ENCODE measurements around the gene ST7L.
"Not testable (repeated sequence)": the region's sequence is repeated elsewhere in the genome, so short reads cannot be mapped to it uniquely, and the experiment has no call there.

ST7L gene

DNA sequence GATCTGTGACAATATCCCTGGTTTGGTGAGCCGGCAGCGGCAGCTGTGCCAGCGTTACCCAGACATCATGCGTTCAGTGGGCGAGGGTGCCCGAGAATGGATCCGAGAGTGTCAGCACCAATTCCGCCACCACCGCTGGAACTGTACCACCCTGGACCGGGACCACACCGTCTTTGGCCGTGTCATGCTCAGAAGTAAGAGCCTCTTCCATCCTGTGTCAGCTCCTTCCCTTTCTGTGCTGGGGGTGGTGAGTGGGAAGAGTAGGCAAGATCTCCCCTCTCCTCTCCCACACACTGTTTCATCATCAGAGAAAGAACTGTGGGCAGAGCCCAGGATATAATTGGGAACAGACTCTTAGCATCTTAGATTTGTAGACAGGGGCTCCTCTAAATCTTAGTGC, 104.0 kb downstream of the ST7L start:
- no peak for DNase-seq

DNA sequence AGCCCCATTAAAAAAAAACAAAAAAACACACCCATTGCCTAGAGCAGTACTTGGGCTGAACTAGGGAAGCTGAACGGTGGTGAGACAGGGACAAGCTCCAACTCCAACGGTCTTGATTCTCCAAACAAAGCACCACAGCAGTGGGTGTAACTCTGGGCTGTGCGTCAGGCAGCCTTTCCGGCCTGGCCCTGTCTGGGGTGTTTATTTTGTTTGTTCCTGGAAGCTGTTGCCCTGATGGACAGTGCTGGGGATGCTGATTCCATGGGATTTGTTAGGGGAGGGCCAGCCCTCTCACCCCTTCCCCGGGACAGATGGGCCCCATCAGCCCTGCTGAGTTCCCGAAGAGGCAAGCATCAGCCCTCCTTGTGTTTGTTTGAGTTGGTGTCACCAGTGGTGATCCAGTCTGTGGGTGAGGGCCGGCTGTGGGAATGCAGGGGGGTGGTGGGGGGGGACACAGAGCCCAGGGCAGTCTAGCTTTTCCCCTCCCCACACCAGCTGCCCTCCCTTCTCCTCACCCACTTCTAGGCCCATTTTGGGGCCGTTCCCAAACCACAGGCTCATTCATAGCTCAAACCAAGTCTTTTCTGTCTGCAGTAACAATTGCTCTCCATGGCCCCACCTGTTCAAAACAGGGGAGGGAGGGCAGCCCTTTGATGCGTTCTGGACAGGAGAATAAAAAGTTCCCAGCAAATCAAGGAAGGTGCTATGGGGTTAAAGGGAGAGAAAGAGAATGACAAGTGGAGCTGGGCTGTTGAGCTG, 105.7 kb downstream of the ST7L start:
- no peak for DNase-seq

DNA sequence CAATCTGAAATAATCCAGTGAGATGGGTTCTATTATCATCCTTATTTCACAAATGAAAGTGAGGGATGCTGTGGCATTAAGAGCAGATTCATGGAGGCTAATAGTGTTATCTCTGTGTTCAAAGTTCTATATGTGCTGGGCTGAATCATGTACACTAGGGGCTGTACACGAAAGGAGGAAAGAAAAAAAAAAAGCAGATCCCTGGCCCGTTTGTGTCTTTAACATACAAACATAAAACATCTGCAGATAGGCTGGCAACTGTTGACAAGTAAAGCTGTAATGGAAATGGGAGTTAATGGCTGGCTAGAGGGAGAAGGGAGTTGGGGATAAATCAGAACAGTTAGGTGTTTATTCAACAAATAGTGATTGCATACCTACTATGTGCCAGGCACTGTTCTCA, 107.0 kb downstream of the ST7L start:
- no peak for DNase-seq

DNA sequence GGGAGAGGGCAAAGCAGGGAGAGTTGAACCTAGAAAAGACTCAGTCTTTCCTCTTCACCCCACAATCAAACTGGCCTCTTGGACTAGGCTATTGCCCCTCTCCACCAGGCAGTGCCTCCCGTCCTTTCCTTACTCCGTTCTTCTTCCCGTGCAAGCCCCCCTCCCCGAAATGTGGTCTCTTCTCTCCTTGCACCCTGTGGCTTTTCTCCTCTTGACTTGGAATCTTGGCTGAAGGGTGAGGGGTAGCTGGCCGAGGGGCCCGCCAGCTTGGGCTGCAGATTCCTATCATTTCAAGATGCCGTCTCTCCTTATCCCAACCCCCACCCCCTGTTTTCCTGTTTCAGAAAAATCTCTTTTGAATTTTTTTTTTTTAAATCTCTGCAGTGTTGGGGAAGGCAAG, 108.6 kb downstream of the ST7L start:
- DNase-seq = no peak

DNA sequence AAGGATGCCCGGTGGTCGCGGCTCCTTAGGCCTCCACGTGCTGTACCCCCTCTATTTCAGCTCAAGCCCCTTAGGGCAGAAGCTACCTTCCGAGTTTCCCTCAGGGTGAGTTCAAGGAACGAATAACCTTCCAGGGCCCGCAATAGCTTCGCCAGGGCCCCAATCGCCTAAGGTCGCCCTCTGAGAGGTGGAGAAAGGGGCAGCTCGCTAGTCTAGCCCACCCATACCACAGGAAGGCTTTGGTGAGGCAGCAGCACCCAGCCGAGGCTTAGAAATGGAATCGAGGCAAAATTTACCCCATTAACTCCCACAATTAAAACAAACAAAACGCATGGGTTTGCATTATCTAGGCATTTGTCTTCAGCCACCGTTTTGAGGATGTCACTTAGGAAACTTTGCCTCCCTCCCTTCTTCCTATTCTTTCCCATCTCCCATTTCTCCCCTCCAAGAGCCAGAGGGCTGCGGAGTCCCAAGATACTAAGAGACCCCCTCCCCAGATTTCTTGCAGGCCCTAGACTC, 109.2 kb downstream of the ST7L start:
- DNase-seq = no peak

DNA sequence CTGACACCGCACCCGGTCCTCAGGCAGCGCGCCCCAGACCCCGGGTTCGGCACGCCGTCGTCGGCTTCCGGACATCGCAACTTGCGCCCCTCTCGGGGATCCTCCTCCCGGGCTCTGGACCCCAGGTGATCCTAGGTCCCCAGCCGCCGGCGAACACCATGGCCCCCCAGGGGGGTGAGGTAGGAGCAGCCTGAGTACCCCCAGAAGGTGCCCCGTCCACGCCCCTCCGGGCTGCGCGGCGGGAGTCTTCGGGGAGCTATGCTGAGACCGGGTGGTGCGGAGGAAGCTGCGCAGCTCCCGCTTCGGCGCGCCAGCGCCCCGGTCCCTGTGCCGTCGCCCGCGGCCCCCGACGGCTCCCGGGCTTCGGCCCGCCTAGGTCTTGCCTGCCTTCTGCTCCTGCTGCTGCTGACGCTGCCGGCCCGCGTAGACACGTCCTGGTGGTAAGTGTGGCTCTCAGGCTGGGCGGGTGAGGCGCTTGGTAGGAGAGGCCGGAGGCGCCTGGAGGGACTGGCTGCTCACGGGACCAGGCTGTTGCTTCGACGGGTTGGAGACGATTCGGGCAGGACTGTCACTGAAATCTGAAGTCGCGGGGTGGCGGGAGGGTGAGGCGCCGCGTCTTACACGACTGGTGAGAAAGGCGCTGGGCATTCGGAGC, 109.8 kb downstream of the ST7L start:
- no peak for DNase-seq

DNA sequence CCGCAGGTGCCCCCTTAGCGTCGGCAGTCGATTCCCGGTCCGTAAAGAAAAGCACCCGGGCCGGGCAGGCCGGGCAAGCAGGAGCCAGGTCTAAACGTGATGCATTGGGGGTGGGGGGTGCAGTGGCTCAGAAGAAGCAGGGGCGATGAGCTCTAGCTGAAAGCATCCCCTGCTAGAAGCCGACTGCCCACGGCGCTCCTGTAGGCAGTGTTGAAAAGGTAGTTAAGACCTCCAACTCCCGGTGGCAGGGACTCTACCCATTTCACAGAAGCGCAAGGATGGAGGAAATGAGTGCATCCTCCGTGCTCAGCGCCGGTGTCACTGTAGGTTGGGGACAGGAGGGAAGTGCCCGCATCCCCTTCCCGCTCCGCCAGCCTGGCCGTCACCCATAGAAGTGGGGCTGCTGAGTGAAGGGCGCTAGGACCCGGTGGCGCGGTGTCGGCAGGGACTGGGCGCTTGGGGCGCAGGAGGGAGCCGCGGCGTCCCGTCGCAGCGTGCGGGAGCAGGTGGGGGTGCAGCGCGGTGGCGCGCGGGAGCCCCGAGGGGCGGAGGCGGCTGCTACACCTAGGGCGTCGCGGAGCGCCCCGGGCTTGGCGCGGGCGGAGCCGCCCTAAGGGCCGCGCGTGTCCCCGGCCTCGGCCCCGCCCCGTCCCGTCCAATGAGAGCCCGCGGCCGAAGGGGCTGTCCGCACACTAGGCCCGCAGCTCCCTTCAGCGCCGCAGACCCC, 110.5 kb downstream of the ST7L start, which contains the start of gene WNT2B:
WNT2B (plus strand) TSS at position 688 of the 727 bp plus-strand sequence. CDS start 298 bp downstream, outside the sequence.
- no peak for DNase-seq

DNA sequence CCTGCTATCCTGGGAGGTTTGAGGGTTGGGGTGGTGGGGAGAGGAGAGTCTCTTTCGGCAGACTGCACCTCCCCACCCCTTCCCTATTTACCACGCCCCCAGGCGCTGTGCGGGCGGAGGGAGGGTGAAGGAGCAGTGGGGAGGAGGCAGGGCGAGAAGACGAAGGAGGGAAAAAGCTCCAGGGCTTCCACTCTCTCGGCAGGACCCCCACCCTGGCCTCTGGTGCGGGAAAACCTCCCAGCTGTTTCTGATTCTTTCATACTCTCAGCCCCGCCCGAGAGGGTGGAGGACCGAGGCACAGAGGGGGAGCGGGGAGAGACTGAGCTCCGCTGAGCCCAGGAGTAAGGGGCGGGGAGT, 111.0 kb downstream of the ST7L start:
- DNase-seq = no peak

DNA sequence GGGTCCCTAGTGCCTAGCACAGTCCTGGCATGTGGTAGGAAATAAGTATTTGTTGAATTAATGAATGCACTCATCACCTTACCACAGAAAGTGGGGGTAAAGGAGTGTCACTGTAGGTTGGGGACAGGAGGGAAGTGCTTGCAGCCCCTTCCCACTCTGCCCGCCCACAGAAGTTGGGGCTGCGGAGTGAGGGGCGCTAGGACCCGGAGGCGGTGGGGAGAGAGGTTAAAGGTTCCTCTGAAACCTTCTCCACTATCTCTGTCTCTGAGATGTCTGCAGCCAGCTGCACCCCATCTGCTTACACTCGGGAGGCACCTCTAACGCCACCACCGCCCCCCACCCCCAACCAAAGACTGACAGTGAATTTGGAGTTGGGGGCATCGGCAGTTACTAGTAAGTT, 111.6 kb downstream of the ST7L start:
- no peak for DNase-seq

DNA sequence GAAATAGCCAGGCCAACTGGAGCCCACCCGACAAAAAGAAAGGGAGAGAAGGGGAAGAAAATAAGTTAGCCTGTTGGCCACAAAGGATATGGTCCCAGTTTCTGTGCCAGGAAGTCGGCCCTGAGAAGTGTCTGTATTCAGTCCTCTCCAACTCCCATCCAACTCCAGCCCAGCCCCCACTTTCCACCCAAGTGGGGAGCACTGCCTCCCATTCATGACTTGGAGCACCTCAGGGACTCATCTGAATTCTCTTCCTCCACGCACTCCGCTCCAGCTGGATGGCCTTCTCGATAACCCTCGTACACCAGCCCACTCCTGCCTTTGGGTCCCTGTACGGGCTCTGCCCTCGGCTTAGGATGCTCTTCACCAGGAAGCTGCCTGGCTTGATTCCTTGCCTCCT, 112.2 kb downstream of the ST7L start:
- DNase-seq = no peak

DNA sequence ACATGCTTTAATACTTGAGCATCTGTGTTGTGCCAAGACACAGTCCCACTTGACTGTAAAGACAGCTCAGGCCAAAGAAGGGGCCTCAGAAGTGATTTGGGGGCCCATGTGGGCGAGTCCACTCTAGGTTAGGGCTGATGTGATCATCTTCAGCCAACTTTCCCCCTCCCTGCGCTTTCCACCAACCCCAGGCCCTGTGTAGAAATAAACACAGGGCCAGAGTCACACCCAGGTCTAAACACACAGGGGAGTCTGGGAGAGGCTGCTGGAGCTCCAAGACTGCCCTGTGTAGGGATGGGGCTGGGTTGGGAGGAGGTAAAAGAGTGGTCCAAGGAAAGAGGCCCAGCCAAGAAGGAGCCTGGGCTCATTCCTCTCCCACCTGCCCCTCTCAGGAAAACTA, 112.6 kb downstream of the ST7L start:
- DNase-seq = no peak

DNA sequence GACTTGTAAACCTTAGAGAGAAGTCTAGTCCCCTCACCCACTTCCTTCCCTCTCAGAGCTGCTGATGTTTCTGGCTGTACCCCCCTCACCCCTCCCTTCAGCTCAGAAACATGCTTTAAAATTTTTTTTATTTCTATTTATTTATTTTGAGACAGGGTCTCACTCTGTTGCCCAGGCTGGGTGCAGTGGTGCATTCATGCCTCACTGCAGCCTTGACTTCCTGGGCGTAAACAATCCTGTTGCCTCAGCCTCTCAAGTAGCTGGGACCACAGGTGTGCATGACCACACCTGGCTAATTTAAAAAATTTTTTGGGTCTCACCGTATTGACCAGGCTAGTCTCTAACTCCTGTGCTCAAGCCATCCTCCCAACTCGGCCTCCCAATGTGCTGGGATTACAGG, 113.1 kb downstream of the ST7L start:
- DNase-seq = no peak

DNA sequence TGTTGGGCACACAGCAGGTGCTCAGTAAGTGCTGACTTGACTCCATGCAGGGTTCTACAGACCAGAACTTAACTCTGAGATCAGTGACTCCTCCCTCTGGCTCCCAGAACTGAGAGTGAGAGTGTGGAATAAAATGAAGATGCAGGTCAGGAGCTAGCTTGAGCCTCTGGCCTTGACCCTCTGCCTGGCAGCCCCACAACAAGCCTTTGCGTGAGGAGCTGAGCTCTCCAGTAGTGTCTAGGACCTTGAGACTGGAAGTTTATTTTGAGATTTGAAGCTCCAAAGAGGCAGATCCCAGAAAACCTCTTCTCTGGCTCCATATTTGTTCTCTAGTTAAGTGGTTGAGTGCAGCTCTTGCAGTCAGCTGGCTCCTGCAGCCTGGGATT, 113.5 kb downstream of the ST7L start:
- DNase-seq = no peak

DNA sequence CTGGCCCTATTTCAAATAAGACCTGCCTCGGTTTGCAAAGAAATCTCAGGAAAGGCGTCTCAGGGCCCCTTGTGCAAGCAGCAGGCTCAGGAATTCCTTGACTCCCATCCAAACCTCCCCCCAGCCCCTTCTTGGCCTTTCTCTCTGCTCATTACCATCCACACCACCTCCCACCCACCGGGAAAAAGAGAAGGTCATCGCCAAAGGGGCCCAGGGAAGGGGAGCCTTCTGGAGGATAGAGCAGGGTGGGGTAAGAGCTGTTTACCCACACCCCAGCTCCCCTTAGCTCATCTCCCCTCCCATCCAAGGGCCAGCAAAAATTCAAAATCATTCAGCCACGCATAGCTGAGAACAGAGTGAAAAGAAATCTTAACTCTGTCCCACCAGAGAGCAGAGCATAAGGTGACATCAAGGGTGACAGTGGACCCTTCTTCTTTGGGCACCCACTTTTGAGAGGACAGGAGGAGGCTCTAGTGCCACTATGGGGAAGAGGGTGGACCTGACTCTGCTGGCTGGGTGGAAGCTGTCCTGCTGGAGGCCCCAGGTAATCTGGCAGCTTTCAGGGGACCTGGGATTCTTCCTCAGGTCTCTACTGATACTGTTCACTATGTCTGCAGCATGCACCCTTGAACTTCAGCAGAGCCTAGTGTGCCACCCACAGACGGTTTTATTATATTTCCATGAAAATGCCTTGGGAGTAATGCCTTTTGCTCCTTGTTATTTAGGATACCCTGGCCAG, 114.1 kb downstream of the ST7L start:
- DNase-seq = no peak

DNA sequence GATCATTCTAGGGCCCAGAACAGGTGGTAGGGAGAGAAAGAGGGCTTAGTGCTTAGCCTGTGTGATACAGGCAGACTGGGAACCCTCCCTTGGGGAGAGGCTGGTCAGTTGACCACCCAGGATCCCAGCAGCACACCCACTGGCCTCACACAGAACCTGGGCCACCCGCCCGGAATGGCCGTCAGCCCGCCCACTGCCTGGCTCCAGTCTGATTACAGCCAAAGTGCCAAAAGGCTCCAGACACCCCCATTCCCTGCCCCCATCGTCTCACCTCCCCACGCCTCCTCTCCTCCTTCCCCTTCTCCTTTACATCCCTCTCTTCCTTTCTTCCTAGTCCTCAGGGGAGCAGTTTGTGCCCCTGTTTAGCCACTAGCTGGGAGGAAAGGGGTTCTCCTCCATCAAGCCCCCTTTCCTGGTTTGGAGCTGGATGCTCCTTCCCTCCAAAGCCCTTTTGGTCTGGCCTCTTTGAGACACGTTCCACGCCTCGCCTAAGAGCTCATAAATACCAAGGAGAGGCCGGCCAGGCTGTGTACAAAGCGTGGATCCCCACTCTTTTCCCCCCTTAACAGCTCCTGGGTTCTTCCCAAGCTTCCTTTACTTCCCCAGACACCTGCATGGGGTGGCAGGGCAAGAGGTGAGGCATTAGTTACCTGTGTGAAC, 114.8 kb downstream of the ST7L start:
- no peak for DNase-seq

DNA sequence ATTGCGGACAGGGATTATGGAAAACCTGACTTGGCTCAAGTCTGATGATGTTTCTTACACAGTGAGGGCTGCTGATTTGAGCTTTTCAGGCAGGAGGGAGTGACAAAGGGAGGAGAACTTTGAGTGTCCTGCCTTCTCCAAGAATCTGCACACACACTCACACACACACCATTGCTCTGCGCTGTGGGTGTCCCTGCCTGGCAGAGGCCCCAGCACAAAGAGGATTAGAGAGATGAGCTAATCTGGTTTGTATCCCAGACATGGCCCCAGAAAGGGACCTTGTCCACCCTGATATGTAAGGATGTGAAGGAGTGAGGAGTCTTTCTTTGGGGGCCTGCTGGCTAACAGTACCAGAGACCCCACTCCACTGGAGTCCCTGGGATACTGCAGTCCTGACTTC, 116.1 kb downstream of the ST7L start:
- no peak for DNase-seq

DNA sequence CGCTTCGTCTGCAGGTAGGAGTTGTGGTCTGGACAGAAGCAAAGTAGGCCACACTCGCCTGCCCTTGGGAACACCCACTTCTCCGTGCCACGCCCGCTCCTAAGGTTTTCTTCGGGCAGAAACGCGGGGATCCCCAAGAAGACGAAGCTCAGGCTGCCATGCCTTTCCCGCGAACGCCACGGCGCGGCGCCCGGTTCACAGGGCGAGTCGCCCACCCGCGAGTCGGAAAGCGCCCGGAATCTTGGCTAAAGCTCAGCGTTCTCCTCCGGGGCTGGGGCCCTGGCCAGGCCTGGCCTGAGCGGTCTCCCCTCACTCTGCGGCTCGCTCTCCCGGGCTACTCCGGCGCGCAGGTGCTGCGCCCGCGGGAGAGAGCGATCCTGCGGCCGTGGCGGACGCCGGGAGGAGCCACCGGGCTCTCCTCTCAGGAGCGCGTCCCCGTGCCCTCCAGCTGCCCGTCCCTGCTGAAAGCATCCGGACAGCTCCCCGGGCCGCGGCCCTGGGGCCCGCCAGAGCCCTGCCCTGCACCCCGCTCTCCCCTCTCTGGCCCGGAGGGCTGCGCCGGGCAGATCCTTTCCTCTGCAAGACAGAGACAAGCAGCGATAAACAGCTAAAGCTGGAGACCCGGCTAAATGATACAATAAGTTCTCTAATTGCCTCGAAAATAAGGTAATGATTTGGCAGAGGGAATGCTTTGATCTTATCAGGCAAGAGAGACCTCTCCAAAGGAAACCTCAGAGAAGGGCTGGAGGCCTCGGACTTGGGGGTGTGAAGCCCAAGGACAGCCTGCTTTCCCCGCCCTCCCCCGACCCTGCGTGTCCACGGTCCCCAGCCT, 116.9 kb downstream of the ST7L start:
- DNase-seq = peak; percentile 33

DNA sequence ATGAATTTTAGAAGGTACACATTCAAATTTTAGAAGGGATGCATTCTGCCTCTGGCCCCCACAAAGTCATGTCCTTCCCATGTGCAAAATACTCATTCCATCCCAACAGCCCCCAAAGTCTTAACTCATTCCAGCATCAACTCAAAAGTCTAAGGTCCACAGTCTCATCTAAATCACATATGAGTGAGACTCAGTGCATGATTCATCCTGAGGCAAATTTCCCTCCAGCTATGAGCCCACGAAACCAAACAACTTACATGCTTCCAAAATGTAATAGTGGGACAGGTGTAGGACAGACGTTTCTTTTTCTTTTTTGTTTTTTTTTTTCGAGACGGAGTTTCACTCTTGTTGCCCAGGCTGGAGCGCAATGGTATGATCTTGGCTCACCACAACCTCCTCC, 122.7 kb downstream of the ST7L start:
- DNase-seq = no peak

DNA sequence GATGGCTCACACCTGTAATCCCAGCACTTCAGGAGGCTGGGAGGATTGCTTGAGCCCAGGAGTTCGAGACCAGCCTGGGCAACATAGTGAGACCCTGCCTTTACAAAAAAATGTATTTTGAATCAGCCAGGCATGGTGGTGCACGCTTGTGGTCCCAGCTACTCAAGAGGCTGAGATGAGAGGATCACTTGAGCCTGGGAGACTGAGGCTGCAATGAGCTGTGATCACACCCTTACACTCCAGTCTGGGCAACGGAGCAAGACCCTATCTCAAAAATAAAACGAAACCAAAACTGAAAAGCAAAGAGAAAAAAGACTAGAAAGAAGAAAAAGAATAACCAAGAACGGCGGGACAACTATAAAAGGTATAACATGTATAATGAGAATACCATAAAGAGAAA, 125.6 kb downstream of the ST7L start:
- DNase-seq = no peak

DNA sequence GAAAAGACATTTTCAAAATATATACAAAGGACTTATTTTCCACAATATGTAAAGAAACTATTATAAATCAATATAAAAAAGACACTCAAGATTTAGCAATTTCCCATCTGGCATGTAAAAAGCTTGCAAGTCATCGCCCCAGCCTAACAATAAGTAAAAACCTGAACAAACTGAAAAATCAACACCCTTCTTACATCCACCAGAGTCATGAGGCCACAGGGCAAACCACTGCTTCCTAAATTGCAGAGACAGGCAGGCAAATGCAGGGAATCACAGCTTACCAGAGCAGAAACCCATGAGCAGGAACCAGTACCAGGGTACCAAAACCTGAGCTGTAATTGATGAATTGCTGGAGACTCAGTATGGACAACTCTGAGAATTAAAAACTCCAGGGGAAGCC, 126.9 kb downstream of the ST7L start:
- DNase-seq = no peak

DNA sequence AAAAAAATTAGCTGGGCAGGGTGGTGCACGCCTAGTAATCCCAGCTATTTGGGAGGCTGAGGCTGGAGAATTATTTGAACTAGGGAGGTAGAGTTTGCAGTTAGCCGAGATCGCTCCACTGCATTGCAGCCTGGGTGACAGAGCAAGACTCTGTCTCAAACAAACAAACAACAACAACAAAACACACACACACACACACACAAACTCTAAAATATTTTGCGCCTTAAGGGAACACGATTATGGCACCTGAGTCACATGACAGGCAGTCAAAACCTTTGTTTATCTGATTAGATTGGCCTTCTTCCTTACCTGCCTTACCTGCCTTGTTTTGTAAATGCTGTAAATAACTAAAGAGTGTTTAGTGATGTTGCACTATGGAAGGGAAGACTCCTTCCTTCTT, 130.8 kb downstream of the ST7L start:
- DNase-seq = no peak

DNA sequence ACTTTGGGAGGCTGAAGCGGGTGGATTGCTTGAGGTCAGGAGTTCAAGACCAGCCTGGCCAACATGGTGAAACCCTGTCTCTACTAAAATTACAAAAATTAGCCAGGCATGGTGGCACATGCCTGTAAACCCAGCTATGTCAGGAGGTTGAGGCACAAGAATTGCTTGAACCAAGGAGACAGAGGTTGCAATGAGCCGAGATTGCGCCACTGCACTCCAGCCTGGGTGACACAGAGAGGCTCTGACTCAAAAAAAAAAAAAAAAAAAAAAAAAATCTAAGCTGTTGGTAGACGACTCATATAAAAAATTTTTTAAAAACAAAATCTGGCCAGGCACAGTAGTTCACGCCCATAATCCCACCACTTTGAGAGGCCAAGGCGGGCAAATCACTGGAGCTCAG, 131.3 kb downstream of the ST7L start:
- DNase-seq = not testable (repeated sequence)
